H1 (cell line): ENCODE results near the gene WEE1. TPM values are rescaled to one million over a fixed set of nuclear protein-coding genes. Genes with fewer than 3 reads are reported as not detected.

ENCODE experiments used
- CTCF ChIA-PET: fragments of 300-600 bp; sonication (Branson Sonifier 250); formaldehyde crosslinking; loops from one replicate; lab custom pipeline; 2021; ENCODE audit not compliant: partially characterized antibody; lab: Charles Lee
- POLR2A ChIA-PET: fragments of 300-600 bp; sonication (Branson Sonifier 250); formaldehyde crosslinking; loops from one replicate; lab custom pipeline; 2021; ENCODE audit warnings: inconsistent platforms; ENCODE audit not compliant: partially characterized antibody; lab: Charles Lee
- DNase-seq, 2 experiments: peaks; one replicate each; pipeline versions ENCODE4 v3.0.0 to v3.0.0-alpha.2; 2010 to 2022; ENCODE audit warnings: low spot score in 2 of 2, low read depth in 1 of 2, mixed read lengths in 1 of 2
- FAIRE-seq: peaks from 2 replicates; lab custom pipeline; 2011; peaks lifted over from hg19 to GRCh38; lab: Jason Lieb, UNC
- H2AFZ ChIP-seq: 2 replicates; pipeline ENCODE4 v1.8.1; 2012; ENCODE audit warnings: low read length, inconsistent platforms
- H2AK5ac ChIP-seq: 2 replicates; pipeline ENCODE4 v1.6.1; 2013; ENCODE audit warnings: low read depth, low read length
- H2BK120ac ChIP-seq: replicated peaks from 2 replicates; pipeline ENCODE3; 2013; ENCODE audit warnings: low read depth, low read length, inconsistent platforms
- H2BK12ac ChIP-seq: 2 replicates; pipeline ENCODE4 v1.6.1; 2013; ENCODE audit warnings: low read depth, low read length
- H2BK15ac ChIP-seq: 2 replicates; pipeline ENCODE4 v1.6.1; 2013; ENCODE audit warnings: low read length
- H2BK20ac ChIP-seq: 2 replicates; pipeline ENCODE4 v1.6.1; 2013; ENCODE audit warnings: low read length
- H2BK5ac ChIP-seq: 2 replicates; pipeline ENCODE4 v1.6.1; 2013; ENCODE audit warnings: low read depth, low read length
- H3K14ac ChIP-seq: 2 replicates; pipeline ENCODE4 v1.6.1; 2013; ENCODE audit warnings: inconsistent platforms; ENCODE audit not compliant: insufficient read length
- H3K18ac ChIP-seq: 2 replicates; pipeline ENCODE4 v1.6.1; 2013; ENCODE audit warnings: low read length; ENCODE audit errors: extremely low read depth
- H3K23ac ChIP-seq: 2 replicates; pipeline ENCODE4 v1.6.1; 2013; ENCODE audit warnings: inconsistent platforms; ENCODE audit not compliant: insufficient read length
- H3K23me2 ChIP-seq: 2 replicates; pipeline ENCODE4 v1.6.1; 2013; ENCODE audit warnings: low read depth, low read length
- H3K27ac ChIP-seq: 2 replicates; pipeline ENCODE4 v1.6.1; 2011; ENCODE audit warnings: low read depth, low read length, inconsistent platforms
- H3K27me3 ChIP-seq, 4 experiments: replicated peaks in 1 of 4; 1 replicate in 1 of 4; 2 replicates in 3 of 4; pipeline versions ENCODE4 v1.6.1 to v1.8.1; 2011 to 2013; ENCODE audit warnings: low read length in 3 of 4, mild to moderate bottlenecking in 3 of 4, inconsistent platforms in 2 of 4, mixed read lengths in 2 of 4, moderate library complexity in 1 of 4; ENCODE audit not compliant: control insufficient read depth in 3 of 4, insufficient read depth in 3 of 4; ENCODE audit errors: extremely low read depth in 1 of 4
- H3K36me3 ChIP-seq, 4 experiments: 2 replicates each; pipeline versions ENCODE4 v1.6.1 to v1.8.1; 2011 to 2013; ENCODE audit warnings: mild to moderate bottlenecking in 4 of 4, low read length in 3 of 4, moderate library complexity in 2 of 4, control low read depth in 1 of 4, inconsistent platforms in 1 of 4; ENCODE audit not compliant: insufficient read depth in 4 of 4, control insufficient read depth in 2 of 4
- H3K4ac ChIP-seq: replicated peaks from 2 replicates; pipeline ENCODE3; 2013; ENCODE audit warnings: low read length, low read depth, mixed read lengths, inconsistent platforms; ENCODE audit not compliant: insufficient read length
- H3K4me1 ChIP-seq, 4 experiments: replicated peaks in 1 of 4; 1 replicate in 1 of 4; 2 replicates in 3 of 4; pipeline versions ENCODE4 v1.6.1 to v1.8.1; 2011 to 2013; ENCODE audit warnings: low read length in 3 of 4, inconsistent platforms in 2 of 4, mixed read lengths in 1 of 4; ENCODE audit not compliant: insufficient read depth in 4 of 4, control insufficient read depth in 3 of 4
- H3K4me2 ChIP-seq, 2 experiments: 2 replicates each; pipeline versions ENCODE4 v1.6.1 to v1.8.1; 2011 to 2013; ENCODE audit warnings: low read depth in 2 of 2, low read length in 2 of 2, control low read depth in 1 of 2, inconsistent platforms in 1 of 2, mild to moderate bottlenecking in 1 of 2; ENCODE audit not compliant: insufficient read depth in 1 of 2
- H3K4me3 ChIP-seq, 4 experiments: fragments of 200-600, 300-600 bp in 1 of 4; sonication (generic), shearing (Covaris generic), sonication (Bioruptor Twin) in 1 of 4; 2 replicates each; pipeline versions ENCODE4 v1.5.1 to v1.8.1; 2011 to 2016; ENCODE audit warnings: low read length in 4 of 4, low read depth in 3 of 4, control low read depth in 2 of 4, inconsistent platforms in 2 of 4, mild to moderate bottlenecking in 2 of 4, mixed read lengths in 1 of 4, moderate library complexity in 1 of 4; ENCODE audit not compliant: insufficient read depth in 2 of 4; ENCODE audit errors: extremely low read depth in 1 of 4
- H3K56ac ChIP-seq: replicated peaks from 2 replicates; pipeline ENCODE3; 2013; ENCODE audit warnings: low read depth, mild to moderate bottlenecking, mixed read lengths, low read length, inconsistent platforms; ENCODE audit not compliant: insufficient read length
- H3K79me1 ChIP-seq: 2 replicates; pipeline ENCODE4 v1.6.1; 2013; ENCODE audit warnings: low read depth, low read length, control low read depth
- H3K79me2 ChIP-seq, 2 experiments: 2 replicates each; pipeline versions ENCODE4 v1.6.1 to v1.8.1; 2012 to 2013; ENCODE audit warnings: low read length in 2 of 2, mild to moderate bottlenecking in 2 of 2, inconsistent platforms in 1 of 2; ENCODE audit not compliant: insufficient read depth in 2 of 2, control insufficient read depth in 1 of 2
- H3K9ac ChIP-seq, 4 experiments: replicated peaks in 1 of 4; 1 replicate in 1 of 4; 2 replicates in 3 of 4; pipeline versions ENCODE4 v1.6.1 to v1.8.1; 2011 to 2013; ENCODE audit warnings: low read depth in 3 of 4, low read length in 3 of 4, control low read depth in 2 of 4, mild to moderate bottlenecking in 2 of 4, moderate library complexity in 2 of 4, inconsistent platforms in 1 of 4; ENCODE audit errors: extremely low read depth in 1 of 4
- H3K9me3 ChIP-seq, 2 experiments: 2 replicates each; pipeline versions ENCODE4 v1.6.1 to v1.8.1; 2012 to 2013; ENCODE audit warnings: mild to moderate bottlenecking in 2 of 2, moderate library complexity in 2 of 2, control low read depth in 1 of 2, inconsistent platforms in 1 of 2, low read depth in 1 of 2, low read length in 1 of 2, mixed read lengths in 1 of 2; ENCODE audit not compliant: insufficient read depth in 2 of 2
- H4K20me1 ChIP-seq, 2 experiments: replicated peaks in 1 of 2; 2 replicates each; pipeline versions ENCODE3 to v1.8.1; 2011 to 2013; ENCODE audit warnings: inconsistent platforms in 2 of 2, low read length in 2 of 2, mild to moderate bottlenecking in 1 of 2; ENCODE audit not compliant: insufficient read depth in 2 of 2, control insufficient read depth in 1 of 2
- H4K5ac ChIP-seq: 2 replicates; pipeline ENCODE4 v1.6.1; 2013; ENCODE audit warnings: low read length, low read depth, mixed read lengths, inconsistent platforms; ENCODE audit not compliant: insufficient read length
- H4K8ac ChIP-seq: 2 replicates; pipeline ENCODE4 v1.8.0; 2013; ENCODE audit warnings: mild to moderate bottlenecking, moderate library complexity, low read length, inconsistent platforms; ENCODE audit not compliant: insufficient read depth; ENCODE audit errors: extremely low read depth
- H4K91ac ChIP-seq: replicated peaks from 2 replicates; pipeline ENCODE3; 2013; ENCODE audit warnings: low read length, mixed read lengths, inconsistent platforms; ENCODE audit not compliant: insufficient read length
- BCL11A ChIP-seq, 2 experiments: IDR thresholded peaks; one replicate each; pipeline ENCODE4 v1.6.1; 2011; ENCODE audit warnings: low read depth in 2 of 2, low read length in 2 of 2, mild to moderate bottlenecking in 2 of 2
- GABPA ChIP-seq: IDR thresholded peaks from 2 replicates; pipeline ENCODE4 v1.6.1; 2011; ENCODE audit warnings: mild to moderate bottlenecking, low read length, moderate library complexity, borderline replicate concordance; ENCODE audit not compliant: insufficient read depth
- HDAC6 ChIP-seq: IDR thresholded peaks from one replicate; pipeline ENCODE4 v1.7.1; 2012; ENCODE audit warnings: low read depth, mild to moderate bottlenecking, inconsistent platforms, low read length, moderate library complexity
- JUN ChIP-seq: IDR thresholded peaks from 2 replicates; pipeline ENCODE4 v1.6.1; 2011; ENCODE audit warnings: low read depth, mild to moderate bottlenecking, improper control_type of control experiment, low read length
- KDM1A ChIP-seq: fragments of 200-600, 300-600 bp; sonication (generic); IDR thresholded peaks from 2 replicates; pipeline ENCODE4 v1.7.1; 2016; ENCODE audit warnings: mild to moderate bottlenecking, low read length, borderline replicate concordance
- MAX ChIP-seq: IDR thresholded peaks from 2 replicates; pipeline ENCODE4 v1.6.1; 2012; ENCODE audit warnings: inconsistent platforms
- NANOG ChIP-seq: IDR thresholded peaks from 2 replicates; pipeline ENCODE4 v1.6.1; 2011; ENCODE audit warnings: low read length, low read depth, mild to moderate bottlenecking, inconsistent platforms; ENCODE audit not compliant: insufficient read depth, poor library complexity, severe bottlenecking
- RAD21 ChIP-seq, 2 experiments: IDR thresholded peaks in 1 of 2; conservative IDR thresholded peaks in 1 of 2; 2 replicates each; pipeline ENCODE4 v1.6.1; 2011; ENCODE audit warnings: low read depth in 2 of 2, low read length in 2 of 2, improper control_type of control experiment in 1 of 2, inconsistent platforms in 1 of 2, mild to moderate bottlenecking in 1 of 2, moderate library complexity in 1 of 2
- SIRT6 ChIP-seq: IDR thresholded peaks from one replicate; pipeline ENCODE4 v1.7.1; 2012; ENCODE audit warnings: low read length, inconsistent platforms
- SP4 ChIP-seq: IDR thresholded peaks from 2 replicates; pipeline ENCODE4 v1.6.1; 2012; ENCODE audit warnings: low read length, inconsistent platforms
- TCF12 ChIP-seq: IDR thresholded peaks from 2 replicates; pipeline ENCODE4 v1.6.1; 2011; ENCODE audit warnings: low read depth, mild to moderate bottlenecking, low read length
- WGBS, 2 experiments: shearing (Covaris generic) in 1 of 2; methylation state at CpG; one replicate each; pipeline versions ENCODE4 v1.1.6 to v1.1.7; 2013 to 2015; ENCODE audit warnings: low lambda C conversion rate in 2 of 2, mixed read lengths in 2 of 2, inconsistent platforms in 1 of 2, low coverage in 1 of 2, missing lambda C conversion rate in 1 of 2; ENCODE audit not compliant: insufficient replicate concordance in 2 of 2, insufficient coverage in 1 of 2, insufficient read length in 1 of 2; ENCODE audit errors: extremely low coverage in 1 of 2, missing lambda C conversion rate in 1 of 2; 5-methylcytosine and 5-hydroxymethylcytosine counted together
- polyA plus RNA-seq, 7 experiments: library from polyadenylated mRNA; depleted of rRNA in 3 of 7; stranded (reverse) in 5 of 7; unstranded in 2 of 7; fragments of >200 nt in 5 of 7; fragments of 200-250 nt in 2 of 7; gene quantifications; 1 replicate in 5 of 7; 2 replicates in 1 of 7; 4 replicates in 1 of 7; pipeline versions ENCODE4 v1.2.1 to v1.2.3, GENCODE V29; 2011 to 2013; ENCODE audit warnings: missing spikeins in 2 of 7, mixed read lengths in 2 of 7
- total RNA-seq: library from RNA; stranded (reverse); fragmentation: NEBNext Ultra II Directional; extraction: Animal tissue kit (Norgen Biotek cat#: 25700); gene quantifications from 2 replicates; pipeline ENCODE4 v1.2.1, GENCODE V29; 2021

WEE1 gene
- total and polyA plus RNA-seq, 2 of the 8 experiments (the other 6 are each of a cell fraction or from before 2014, with no cell fraction given): 40.8 to 120 TPM

- Histone ChIP-seq H2BK15ac (no peak overlapping the region), H3K79me1 (no peaks in the 10 kb centered on the region), H3K23ac (no peak overlapping the region), H3K56ac (no peak overlapping the region), H2AFZ (no peak overlapping the region), H3K4me1 (peaks cover 2 to 9% (median 4%) of the 10 kb centered on the region in 4 experiments; a peak in 5 of 7 replicates), H3K27me3 (no peaks in the 10 kb centered on the region), H3K79me2 (no peaks in the 10 kb centered on the region), H3K18ac (no peak overlapping the region), H3K9me3 (no peaks in the 10 kb centered on the region), H3K4ac (no peak overlapping the region), H4K20me1 (no peaks in the 10 kb centered on the region), H3K14ac (no peak overlapping the region), H2BK5ac (no peak overlapping the region; the same call in 1 of the 2 replicates), H3K36me3 (peaks cover 2 to 19% (median 4%) of the 10 kb centered on the region in 4 experiments; a peak in 6 of 8 replicates), H3K9ac (no peak overlapping the region), H2AK5ac (no peak overlapping the region), H4K91ac (no peak overlapping the region), H2BK120ac (no peak overlapping the region), H3K27ac (no peak overlapping the region), H3K4me3 (no peak overlapping the region), H3K23me2 (no peaks in the 10 kb centered on the region), H2BK20ac (no peak overlapping the region), H3K4me2 (no peak overlapping the region), H4K5ac (no peak overlapping the region), H4K8ac (no peak overlapping the region), H2BK12ac (no peak overlapping the region)
- WGBS, 2 experiments: 94% methylated on average over 3 of the region's 3 CpGs; no CpG with 5 or more reads in 1 of the 2 experiments
- ChIA-PET CTCF (interaction anchor here (0.5 to 1.8 kb wide), 5 partner anchors 31 to 180 kb away, joined by 3 to 4 read pairs (median 3); no protein-coding TSS in a partner anchor), POLR2A (interaction anchor here (2.2 to 2.5 kb wide), 2 partner anchors 16 to 44 kb away, joined by 5 to 12 read pairs; partner anchors contain the start of gene WEE1)
- DNase-seq (no peak), FAIRE-seq (no peak)
- TF ChIP-seq MAX (no peak), TCF12 (no peak), GABPA (no peak), BCL11A (IDR thresholded peaks at IDR 0.05; ENCODE audit: low read depth in 2 of 2, low read length in 2 of 2) (no peak), KDM1A (no peak), JUN (no peak), SIRT6 (no peak), RAD21 (IDR thresholded peaks at IDR 0.05 in 1 of 2, conservative IDR thresholded peaks at IDR 0.05 in 1 of 2; ENCODE audit: low read depth in 2 of 2, low read length in 2 of 2) (no peak), SP4 (no peak), NANOG (no peak), HDAC6 (no peak)
These were observed 44.2 kb upstream of the WEE1 start for GRCh38 chr11:9529334-9529650.
